RWPE2 (cell line): Measurements from ENCODE around the gene TMEM225B.
"Not testable (repeated sequence)": the region's sequence is repeated elsewhere in the genome, so short reads cannot be mapped to it uniquely, and the experiment has no call there.

Experiments
- ATAC-seq: fragments of 200-7000 bp; cut with Tn5 transposase; 3 replicates; pipeline ENCODE4 v1.9.1; 2021; ENCODE audit warnings: low read depth
- DNase-seq: peaks from one replicate; pipeline ENCODE4 v3.0.0-alpha.2; 2020; ENCODE audit warnings: low spot score
- H3K27ac ChIP-seq: fragments of 450-650 bp; 2 replicates; pipeline ENCODE4 v1.5.1; 2017; ENCODE audit warnings: mild to moderate bottlenecking; ENCODE audit not compliant: poor library complexity, severe bottlenecking
- H3K27me3 ChIP-seq: fragments of 250-450 bp; sonication (Bioruptor Pico); 2 replicates; pipeline ENCODE4 v1.5.1; 2021; ENCODE audit warnings: mild to moderate bottlenecking, moderate library complexity; ENCODE audit not compliant: insufficient read depth, poor library complexity, severe bottlenecking
- H3K36me3 ChIP-seq: fragments of 250-450 bp; sonication (Bioruptor Pico); 2 replicates; pipeline ENCODE4 v1.5.1; 2020; ENCODE audit warnings: low read depth, mild to moderate bottlenecking, moderate library complexity
- H3K4me1 ChIP-seq: fragments of 250-450 bp; sonication (Bioruptor Pico); 2 replicates; pipeline ENCODE4 v1.5.1; 2021; ENCODE audit warnings: mild to moderate bottlenecking, moderate library complexity; ENCODE audit not compliant: insufficient read depth, poor library complexity, severe bottlenecking
- H3K4me3 ChIP-seq: fragments of 250-450 bp; sonication (Bioruptor Pico); 2 replicates; pipeline ENCODE4 v1.5.1; 2021; ENCODE audit warnings: mild to moderate bottlenecking, moderate library complexity; ENCODE audit not compliant: severe bottlenecking
- H3K9me3 ChIP-seq: fragments of 250-450 bp; sonication (Bioruptor Pico); 2 replicates; pipeline ENCODE4 v1.5.1; 2021; ENCODE audit warnings: mild to moderate bottlenecking, moderate library complexity; ENCODE audit not compliant: severe bottlenecking
- CTCF ChIP-seq: fragments of 450-650 bp; IDR thresholded peaks from one replicate; pipeline ENCODE4 v1.5.1; 2017; ENCODE audit warnings: mild to moderate bottlenecking, moderate library complexity; ENCODE audit not compliant: poor library complexity, severe bottlenecking

Gene TMEM225B

GRCh38 chr7:99576251-99576650 is 21.8 kb upstream of the TMEM225B start:
- DNase-seq: no peak
- no peaks in the 10 kb centered on the region for H3K4me1 ChIP-seq
- peaks cover 36% of the 10 kb centered on the region for H3K36me3 ChIP-seq
- H3K9me3 ChIP-seq: no peaks in the 10 kb centered on the region
- TF ChIP-seq CTCF: no peak
- no peaks in the 10 kb centered on the region for H3K27me3 ChIP-seq
- no peak overlapping the region for H3K27ac ChIP-seq
- ATAC-seq: no peak
- no peak overlapping the region for H3K4me3 ChIP-seq

- Histone ChIP-seq H3K9me3 (no peaks in the 10 kb centered on the region), H3K36me3 (peaks cover 6% of the 10 kb centered on the region), H3K27ac (no peak overlapping the region), H3K27me3 (no peaks in the 10 kb centered on the region), H3K4me1 (no peaks in the 10 kb centered on the region), H3K4me3 (no peak overlapping the region)
- TF ChIP-seq CTCF: no peak
- DNase-seq (no peak), ATAC-seq (no peak)
Measured at GRCh38 chr7:99579281-99579955, 18.6 kb upstream of the TMEM225B start.

GRCh38 chr7:99579956-99580777 is 17.9 kb upstream of the TMEM225B start:
- peak; percentile 67 for ATAC-seq
- TF ChIP-seq CTCF: peak; percentile 44
- Histone ChIP-seq H3K4me1 (no peaks in the 10 kb centered on the region), H3K27ac (no peak overlapping the region), H3K9me3 (no peaks in the 10 kb centered on the region), H3K36me3 (no peaks in the 10 kb centered on the region), H3K27me3 (no peaks in the 10 kb centered on the region), H3K4me3 (peak overlapping the region; percentile 29)
- DNase-seq: no peak

- H3K27me3 ChIP-seq, DNase-seq, H3K9me3 ChIP-seq, ATAC-seq, H3K27ac ChIP-seq, H3K4me1 ChIP-seq, H3K36me3 ChIP-seq: not testable (repeated sequence)
- peak overlapping the region; percentile 29 for H3K4me3 ChIP-seq
Measured at GRCh38 chr7:99580778-99581332, 17.2 kb upstream of the TMEM225B start.

- H3K4me1 ChIP-seq: no peaks in the 10 kb centered on the region
- ATAC-seq (no peak), DNase-seq (no peak)
- no peak overlapping the region for H3K27ac ChIP-seq
- no peaks in the 10 kb centered on the region for H3K36me3 ChIP-seq
- H3K9me3 ChIP-seq: no peaks in the 10 kb centered on the region
- no peaks in the 10 kb centered on the region for H3K27me3 ChIP-seq
- H3K4me3 ChIP-seq: no peak overlapping the region
- no peak for TF ChIP-seq CTCF
Measured at GRCh38 chr7:99588868-99589267, 9.2 kb upstream of the TMEM225B start.
